WTC11 (cell line): ENCODE data around the gene FAM13A. TPM values are rescaled to one million over a fixed set of nuclear protein-coding genes. Genes with fewer than 3 reads are reported as not detected.

Experiments
- ATAC-seq: fragments of 200-7000 bp; cut with Tn5 transposase; 2 replicates; pipeline ENCODE4 v1.10.0; 2021; ENCODE audit warnings: mild to moderate bottlenecking, moderate library complexity
- CTCF ChIA-PET: fragments of 300-600 bp; sonication (Branson Sonifier 250); formaldehyde crosslinking; loops from one replicate; lab custom pipeline; 2021; ENCODE audit warnings: antibody characterized with exemption; lab: Charles Lee
- POLR2A ChIA-PET: fragments of 350-600 bp; sonication (Branson Sonifier 250); formaldehyde crosslinking; loops from one replicate; lab custom pipeline; 2021; ENCODE audit warnings: antibody characterized with exemption; lab: Charles Lee
- DNase-seq: peaks from one replicate; pipeline ENCODE4 v3.0.0; 2021; ENCODE audit warnings: low spot score
- H3K27ac Mint-ChIP-seq: 2 replicates; pipeline ENCODE4 v1.8.0; 2021; ENCODE audit warnings: mixed read lengths
- H3K27me3 Mint-ChIP-seq: 2 replicates; pipeline ENCODE4 v1.8.0; 2021; ENCODE audit warnings: low read depth, mild to moderate bottlenecking, moderate library complexity, mixed read lengths
- H3K36me3 Mint-ChIP-seq: 2 replicates; pipeline ENCODE4 v1.8.0; 2021; ENCODE audit warnings: mixed read lengths
- H3K4me1 Mint-ChIP-seq: 2 replicates; pipeline ENCODE4 v1.8.0; 2022; ENCODE audit warnings: mixed read lengths
- H3K4me3 Mint-ChIP-seq: 2 replicates; pipeline ENCODE4 v1.8.0; 2021; ENCODE audit warnings: mild to moderate bottlenecking, moderate library complexity, mixed read lengths
- H3K9me3 Mint-ChIP-seq: 2 replicates; pipeline ENCODE4 v1.8.0; 2021; ENCODE audit warnings: mixed read lengths
- ATF2 ChIP-seq: sonication (generic); formaldehyde crosslinking; IDR thresholded peaks from 2 replicates; pipeline ENCODE4 v1.8.1; 2022; ENCODE audit warnings: low read depth, missing genetic modification reagents, borderline replicate concordance
- E2F1 ChIP-seq: sonication (generic); formaldehyde crosslinking; IDR thresholded peaks from 2 replicates; pipeline ENCODE4 v1.8.0; 2022; ENCODE audit warnings: mild to moderate bottlenecking, missing genetic modification reagents
- EMX1 ChIP-seq: fragments of 250-450 bp; sonication (Bioruptor Pico); IDR thresholded peaks from 2 replicates; pipeline ENCODE4 v1.8.0; 2021; ENCODE audit warnings: mild to moderate bottlenecking
- IRF1 ChIP-seq: sonication (generic); formaldehyde crosslinking; IDR thresholded peaks from 2 replicates; pipeline ENCODE4 v1.8.0; 2023; ENCODE audit warnings: missing genetic modification reagents
- NR1H2 ChIP-seq: sonication (generic); formaldehyde crosslinking; IDR thresholded peaks from 2 replicates; pipeline ENCODE4 v1.9.0; 2021; ENCODE audit warnings: mild to moderate bottlenecking, moderate library complexity, missing genetic modification reagents
- SMAD4 ChIP-seq: sonication (generic); formaldehyde crosslinking; IDR thresholded peaks from 2 replicates; pipeline ENCODE4 v1.8.0; 2022; ENCODE audit warnings: mild to moderate bottlenecking, missing genetic modification reagents
- SP1 ChIP-seq: sonication (generic); formaldehyde crosslinking; conservative IDR thresholded peaks from 2 replicates; pipeline ENCODE4 v1.8.1; 2022; ENCODE audit warnings: missing genetic modification reagents
- ZBTB43 ChIP-seq: sonication (generic); formaldehyde crosslinking; IDR thresholded peaks from 2 replicates; pipeline ENCODE4 v1.8.1; 2023; ENCODE audit warnings: mild to moderate bottlenecking, missing genetic modification reagents
- ZNF138 ChIP-seq: sonication (generic); formaldehyde crosslinking; conservative IDR thresholded peaks from 2 replicates; pipeline ENCODE4 v1.8.1; 2022; ENCODE audit warnings: mild to moderate bottlenecking, moderate library complexity, missing genetic modification reagents
- ZNF281 ChIP-seq: sonication (generic); formaldehyde crosslinking; IDR thresholded peaks from 2 replicates; pipeline ENCODE4 v1.8.0; 2023; ENCODE audit warnings: mild to moderate bottlenecking, missing genetic modification reagents
- total RNA-seq: library from RNA; stranded (reverse); gene quantifications from 3 replicates; pipeline ENCODE4 v1.2.3, GENCODE V29; 2021
- TF ChIP-seq, protein P1 (sequence below): fragments of 250-450 bp; sonication (Bioruptor Pico); conservative IDR thresholded peaks from 2 replicates; pipeline ENCODE4 v1.9.0; 2021; ENCODE audit warnings: mild to moderate bottlenecking
- TF ChIP-seq, protein P2 (sequence below): sonication (generic); formaldehyde crosslinking; IDR thresholded peaks from 2 replicates; pipeline ENCODE4 v1.8.1; 2022; ENCODE audit warnings: mild to moderate bottlenecking, moderate library complexity, missing genetic modification reagents
- TF ChIP-seq, protein P3 (sequence below): sonication (generic); formaldehyde crosslinking; IDR thresholded peaks from 2 replicates; pipeline ENCODE4 v1.8.1; 2022; ENCODE audit warnings: missing genetic modification reagents, borderline replicate concordance

Gene FAM13A
- total RNA-seq, 1 experiment from 2014 or later: 14.6 TPM

DNA sequence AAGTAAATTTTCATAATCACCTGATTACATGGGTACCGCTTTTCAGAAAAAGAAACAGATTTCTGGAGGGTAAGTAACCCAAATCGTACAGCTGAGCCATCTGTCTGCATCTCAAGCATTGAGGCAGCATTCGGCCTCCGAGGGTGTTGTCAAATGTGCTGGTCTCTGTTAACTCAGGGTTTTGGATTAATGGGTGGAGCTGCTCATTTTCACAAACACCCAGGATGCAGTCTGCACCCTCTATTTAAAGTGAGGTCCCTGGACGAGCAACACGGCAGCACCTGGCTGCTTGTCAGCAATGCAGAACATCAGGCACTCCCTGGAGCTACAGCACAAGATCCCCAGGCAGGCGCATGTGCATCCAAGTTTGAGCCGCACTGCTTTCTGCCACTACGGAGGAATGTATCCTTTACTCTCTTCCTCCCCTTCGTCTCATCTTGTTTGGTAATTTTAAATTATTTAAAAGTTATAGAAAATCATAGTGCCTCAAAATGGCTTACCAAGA is 334.7 kb downstream of the FAM13A start:
- ChIA-PET POLR2A (no interaction called here), CTCF (no interaction called here)
- DNase-seq (no peak), ATAC-seq (no peak)
- H3K4me1 Mint-ChIP-seq: peaks cover 7% of the 10 kb centered on the region
- TF ChIP-seq ZNF281 (no peak), NR1H2 (no peak), IRF1 (no peak), E2F1 (CRISPR knock-in tag) (no peak), SP1 (no peak)
- TF ChIP-seq, protein P1, sequence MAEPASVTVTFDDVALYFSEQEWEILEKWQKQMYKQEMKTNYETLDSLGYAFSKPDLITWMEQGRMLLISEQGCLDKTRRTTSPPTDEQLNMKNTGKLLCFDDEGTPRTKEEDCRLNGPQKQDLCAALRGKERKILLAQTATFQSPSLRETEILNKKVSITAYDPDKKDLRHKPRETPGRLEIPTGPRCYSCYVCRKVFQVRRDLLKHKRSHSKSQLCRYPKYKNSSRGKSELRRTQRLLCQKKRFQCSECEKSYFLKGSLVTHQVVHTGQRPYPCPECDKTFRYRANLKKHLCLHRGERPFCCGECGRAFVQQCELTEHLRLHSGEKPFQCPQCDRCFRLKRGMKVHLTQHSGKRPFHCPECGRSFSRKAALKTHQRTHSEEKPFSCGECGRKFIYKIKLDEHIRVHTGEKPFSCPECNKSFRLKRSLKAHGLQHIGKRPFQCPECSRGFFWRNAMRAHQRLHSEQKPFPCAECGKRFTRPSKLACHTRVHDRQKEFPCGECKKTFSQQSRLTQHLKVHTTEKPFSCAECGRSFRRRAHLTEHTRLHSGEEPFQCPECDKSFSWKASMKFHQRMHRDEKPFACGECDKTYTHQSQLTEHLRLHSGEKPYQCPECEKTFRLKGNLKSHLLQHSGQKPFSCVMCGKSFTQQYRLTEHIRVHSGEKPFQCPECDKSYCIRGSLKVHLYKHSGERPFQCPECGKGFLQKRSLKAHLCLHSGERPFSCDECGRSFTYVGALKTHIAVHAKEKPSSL (CRISPR knock-in tag): no peak
- H3K27me3 Mint-ChIP-seq: peaks cover 3% of the 10 kb centered on the region; the same call in 1 of the 2 replicates
- H3K27ac Mint-ChIP-seq: no peak overlapping the region
- H3K9me3 Mint-ChIP-seq: peaks cover 13% of the 10 kb centered on the region
- H3K36me3 Mint-ChIP-seq: peaks cover 20% of the 10 kb centered on the region
- no peak overlapping the region for H3K4me3 Mint-ChIP-seq

GRCh38 chr4:88720451-88721428 is 336.2 kb downstream of the FAM13A start:
- ChIA-PET POLR2A (no interaction called here), CTCF (no interaction called here)
- DNase-seq (no peak), ATAC-seq (no peak)
- no peak overlapping the region for H3K27ac Mint-ChIP-seq
- H3K36me3 Mint-ChIP-seq: peaks cover 22% of the 10 kb centered on the region
- TF ChIP-seq ATF2 (CRISPR knock-in tag) (no peak), ZNF138 (CRISPR knock-in tag) (no peak), SMAD4 (CRISPR knock-in tag) (no peak), EMX1 (CRISPR knock-in tag) (no peak)
- H3K4me3 Mint-ChIP-seq: no peak overlapping the region
- H3K4me1 Mint-ChIP-seq: peaks cover 7% of the 10 kb centered on the region
- peaks cover 3% of the 10 kb centered on the region; the same call in 1 of the 2 replicates for H3K27me3 Mint-ChIP-seq
- peaks cover 24% of the 10 kb centered on the region for H3K9me3 Mint-ChIP-seq

DNA sequence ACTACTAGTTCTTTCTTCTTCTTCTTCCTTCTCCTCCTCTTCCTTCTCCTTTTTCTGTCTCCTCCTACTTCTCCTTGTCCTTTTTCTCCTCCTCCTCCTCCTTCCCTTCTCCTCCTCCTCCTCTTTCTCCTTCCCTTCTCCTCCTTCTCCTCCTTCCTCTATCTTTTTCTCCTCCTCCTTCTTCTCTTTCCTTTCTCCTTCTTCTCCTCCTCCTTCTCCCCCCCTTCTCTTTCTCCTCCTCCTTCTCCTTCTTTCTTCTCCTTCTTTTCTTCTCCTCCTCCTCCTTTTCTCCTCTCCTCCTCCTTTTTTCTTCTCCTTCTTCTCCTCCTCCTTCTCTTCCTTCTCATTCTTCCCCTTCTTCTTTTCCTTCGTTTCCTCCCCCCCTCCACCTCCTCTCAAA is 337.6 kb downstream of the FAM13A start:
- ATAC-seq (no peak), DNase-seq (no peak)
- Mint-ChIP-seq H3K27ac (no peak overlapping the region), H3K4me3 (no peak overlapping the region), H3K36me3 (peaks cover 22% of the 10 kb centered on the region), H3K9me3 (peaks cover 24% of the 10 kb centered on the region), H3K4me1 (no peaks in the 10 kb centered on the region), H3K27me3 (peaks cover 3% of the 10 kb centered on the region; the same call in 1 of the 2 replicates)
- ChIA-PET POLR2A (no interaction called here), CTCF (no interaction called here)
- no peak for TF ChIP-seq ZBTB43 (CRISPR knock-in tag)
- TF ChIP-seq, protein P2, sequence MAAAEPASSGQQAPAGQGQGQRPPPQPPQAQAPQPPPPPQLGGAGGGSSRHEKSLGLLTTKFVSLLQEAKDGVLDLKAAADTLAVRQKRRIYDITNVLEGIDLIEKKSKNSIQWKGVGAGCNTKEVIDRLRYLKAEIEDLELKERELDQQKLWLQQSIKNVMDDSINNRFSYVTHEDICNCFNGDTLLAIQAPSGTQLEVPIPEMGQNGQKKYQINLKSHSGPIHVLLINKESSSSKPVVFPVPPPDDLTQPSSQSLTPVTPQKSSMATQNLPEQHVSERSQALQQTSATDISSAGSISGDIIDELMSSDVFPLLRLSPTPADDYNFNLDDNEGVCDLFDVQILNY: no peak
- TF ChIP-seq, protein P3, sequence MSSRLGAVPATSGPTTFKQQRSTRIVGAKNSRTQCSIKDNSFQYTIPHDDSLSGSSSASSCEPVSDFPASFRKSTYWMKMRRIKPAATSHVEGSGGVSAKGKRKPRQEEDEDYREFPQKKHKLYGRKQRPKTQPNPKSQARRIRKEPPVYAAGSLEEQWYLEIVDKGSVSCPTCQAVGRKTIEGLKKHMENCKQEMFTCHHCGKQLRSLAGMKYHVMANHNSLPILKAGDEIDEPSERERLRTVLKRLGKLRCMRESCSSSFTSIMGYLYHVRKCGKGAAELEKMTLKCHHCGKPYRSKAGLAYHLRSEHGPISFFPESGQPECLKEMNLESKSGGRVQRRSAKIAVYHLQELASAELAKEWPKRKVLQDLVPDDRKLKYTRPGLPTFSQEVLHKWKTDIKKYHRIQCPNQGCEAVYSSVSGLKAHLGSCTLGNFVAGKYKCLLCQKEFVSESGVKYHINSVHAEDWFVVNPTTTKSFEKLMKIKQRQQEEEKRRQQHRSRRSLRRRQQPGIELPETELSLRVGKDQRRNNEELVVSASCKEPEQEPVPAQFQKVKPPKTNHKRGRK (CRISPR knock-in tag): 0 out of 2 replicates have a peak, but pooled peaks have one; percentile 7
